Measurements from ENCODE around the gene CIBAR2.
A peak's percentile ranks its signal among the peaks of the same experiment; 100 is the strongest.

CIBAR2 gene

GRCh38 chr16:85100265-85100664 lies 12.0 kb downstream of the CIBAR2 start:
- DNase-seq: no peak

GRCh38 chr16:85098565-85098964 lies 13.7 kb downstream of the CIBAR2 start:
- DNase-seq: no peak

GRCh38 chr16:85096921-85097320 lies 15.4 kb downstream of the CIBAR2 start:
- no peak for DNase-seq

- no peak for DNase-seq
These were observed 17.5 kb downstream of the CIBAR2 start for GRCh38 chr16:85094812-85095211.

- no peak for DNase-seq
These were observed 18.0 kb downstream of the CIBAR2 start for GRCh38 chr16:85094176-85094805.

GRCh38 chr16:85093705-85094104 lies 18.6 kb downstream of the CIBAR2 start:
- DNase-seq: no peak

- DNase-seq: no peak
These were observed 19.4 kb downstream of the CIBAR2 start for GRCh38 chr16:85092851-85093250.

GRCh38 chr16:85092309-85092708 lies 20.0 kb downstream of the CIBAR2 start:
- no peak for DNase-seq

- DNase-seq: no peak
These were observed 20.8 kb downstream of the CIBAR2 start for GRCh38 chr16:85091522-85091910.

GRCh38 chr16:85090873-85091521 lies 21.3 kb downstream of the CIBAR2 start:
- DNase-seq: no peak

- no peak for DNase-seq
These were observed 22.1 kb downstream of the CIBAR2 start for GRCh38 chr16:85090181-85090580.

GRCh38 chr16:85089525-85089924 lies 22.7 kb downstream of the CIBAR2 start:
- DNase-seq: no peak

- DNase-seq: no peak
These were observed 23.6 kb downstream of the CIBAR2 start for GRCh38 chr16:85088570-85089199.

GRCh38 chr16:85087899-85088569 lies 24.2 kb downstream of the CIBAR2 start:
- DNase-seq: no peak

- no peak for DNase-seq
These were observed 25.7 kb downstream of the CIBAR2 start for GRCh38 chr16:85086347-85087291.

GRCh38 chr16:85085721-85086120 lies 26.6 kb downstream of the CIBAR2 start:
- no peak for DNase-seq

- no peak for DNase-seq
These were observed 27.3 kb downstream of the CIBAR2 start for GRCh38 chr16:85084841-85085510.

- DNase-seq: no peak
These were observed 29.1 kb downstream of the CIBAR2 start for GRCh38 chr16:85083051-85083639.

GRCh38 chr16:85082173-85083050 lies 29.9 kb downstream of the CIBAR2 start:
- peak; percentile 61 for DNase-seq

- no peak for DNase-seq
These were observed 30.5 kb downstream of the CIBAR2 start for GRCh38 chr16:85081765-85082164.

GRCh38 chr16:85081038-85081437 lies 31.2 kb downstream of the CIBAR2 start:
- DNase-seq: no peak
